Prostate gland (tissue), 2 donors: ENCODE data around the gene HCFC1R1. TPM values are rescaled to one million over a fixed set of nuclear protein-coding genes. Genes with fewer than 3 reads are reported as not detected.

Source experiments
- DNase-seq: peaks from one replicate; pipeline ENCODE4 v3.0.0-alpha.2; 2019; ENCODE audit warnings: low spot score
- H3K27ac ChIP-seq, 2 donors: fragments of 200-600 bp; sonication (generic); 2 replicates each; pipeline ENCODE4 v1.5.1; 2017 to 2019
- H3K27me3 ChIP-seq: fragments of 200-600 bp; sonication (generic); replicated peaks from 2 replicates; pipeline ENCODE4 v1.5.1; 2019; ENCODE audit not compliant: insufficient read depth
- H3K36me3 ChIP-seq, 2 donors: fragments of 200-600 bp; sonication (generic); 1 replicate in 1 of 2; 2 replicates in 1 of 2; pipeline versions ENCODE4 v1.5.1 to v1.8.1; 2017 to 2019
- H3K4me1 ChIP-seq: fragments of 200-600 bp; sonication (generic); replicated peaks from 2 replicates; pipeline ENCODE4 v1.5.1; 2019
- H3K4me3 ChIP-seq, 2 donors: fragments of 200-600 bp; sonication (generic); 2 replicates each; pipeline ENCODE4 v1.5.1; 2017 to 2019
- H3K9me3 ChIP-seq: fragments of 200-600 bp; sonication (generic); 2 replicates; pipeline ENCODE4 v1.5.1; 2017
- POLR2A ChIP-seq: fragments of 450-650 bp; IDR thresholded peaks from one replicate; pipeline ENCODE4 v1.6.1; 2016; ENCODE audit warnings: antibody characterized with exemption, mild to moderate bottlenecking
- POLR2AphosphoS5 ChIP-seq: sonication (generic); formaldehyde crosslinking; IDR thresholded peaks from one replicate; pipeline ENCODE4 v1.6.1; 2017; ENCODE audit warnings: antibody characterized with exemption
- WGBS: methylation state at CpG from one replicate; pipeline ENCODE4 v1.1.5; 2018; 5-methylcytosine and 5-hydroxymethylcytosine counted together
- intact Hi-C: fragments of 100-400 bp; cut with DNase I; formaldehyde crosslinking; loops from one replicate; pipeline ENCODE4 v1.14.2; 2022
- total RNA-seq, 2 donors: library from RNA; depleted of rRNA; stranded (reverse); fragments of >200 nt; gene quantifications; one replicate each; pipeline ENCODE4 v1.1.0, GENCODE V29; 2016
- TF ChIP-seq, protein P1 (sequence below), 4 experiments: fragments of 200-600 bp in 2 of 4; fragments of 450-650 bp in 2 of 4; sonication (generic) in 2 of 4; IDR thresholded peaks; 1 replicate in 3 of 4; 2 replicates in 1 of 4; pipeline ENCODE4 v1.5.1; 2016 to 2019; ENCODE audit warnings: antibody characterized with exemption in 4 of 4, mild to moderate bottlenecking in 2 of 4, moderate library complexity in 2 of 4

HCFC1R1 gene
- total RNA-seq, 2 donors from 2014 or later: 52.4 to 67.0 TPM

DNA sequence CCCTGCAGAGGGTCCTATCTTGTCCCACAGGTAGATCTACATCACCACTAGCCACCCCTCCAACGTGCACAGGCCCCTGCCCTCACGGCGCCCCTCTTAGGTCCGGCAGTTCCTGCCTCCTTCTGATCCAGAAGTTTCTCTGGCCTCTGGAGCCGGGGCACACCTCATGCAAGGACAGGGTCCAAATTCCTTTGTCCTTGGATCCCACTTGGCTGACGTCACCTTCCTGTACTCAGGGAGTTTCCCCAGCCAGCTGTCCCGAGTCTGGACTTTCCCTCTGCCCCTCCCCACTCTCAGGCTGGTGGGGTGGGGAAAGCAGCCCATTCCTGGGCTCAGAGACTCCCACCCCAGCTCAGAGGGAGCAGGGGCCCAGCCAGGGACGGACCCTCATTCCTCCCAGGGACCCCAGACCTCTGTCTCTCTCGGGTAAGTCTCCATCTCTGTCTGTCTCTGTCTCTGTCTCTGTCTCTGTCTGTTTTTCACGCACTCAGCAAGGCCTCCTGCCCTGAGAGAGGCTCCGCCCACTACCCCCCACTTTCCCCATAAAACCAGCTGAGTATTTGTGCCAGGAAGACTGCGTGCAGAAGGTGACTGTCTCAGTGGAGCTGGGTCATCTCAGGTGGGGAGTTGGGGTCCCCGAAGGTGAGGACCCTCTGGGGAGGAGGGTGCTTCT is 41.5 kb upstream of the HCFC1R1 start, which contains the start of gene IL32:
Gene IL32 (plus strand): TSS at position 572 of the 673 bp plus-strand sequence. CDS start 172 bp downstream, outside the sequence.
- 42% methylated on average over 13 of the region's 13 CpGs for WGBS
- H3K4me1 ChIP-seq: no peaks in the 10 kb centered on the region
- H3K36me3 ChIP-seq: no peaks in the 10 kb centered on the region
- no peaks in the 10 kb centered on the region for H3K9me3 ChIP-seq
- no peak for DNase-seq
- intact Hi-C loops: no loop called here
- no peaks in the 10 kb centered on the region for H3K27me3 ChIP-seq
- peak; percentile 52 for TF ChIP-seq POLR2AphosphoS5
- TF ChIP-seq, protein P1, sequence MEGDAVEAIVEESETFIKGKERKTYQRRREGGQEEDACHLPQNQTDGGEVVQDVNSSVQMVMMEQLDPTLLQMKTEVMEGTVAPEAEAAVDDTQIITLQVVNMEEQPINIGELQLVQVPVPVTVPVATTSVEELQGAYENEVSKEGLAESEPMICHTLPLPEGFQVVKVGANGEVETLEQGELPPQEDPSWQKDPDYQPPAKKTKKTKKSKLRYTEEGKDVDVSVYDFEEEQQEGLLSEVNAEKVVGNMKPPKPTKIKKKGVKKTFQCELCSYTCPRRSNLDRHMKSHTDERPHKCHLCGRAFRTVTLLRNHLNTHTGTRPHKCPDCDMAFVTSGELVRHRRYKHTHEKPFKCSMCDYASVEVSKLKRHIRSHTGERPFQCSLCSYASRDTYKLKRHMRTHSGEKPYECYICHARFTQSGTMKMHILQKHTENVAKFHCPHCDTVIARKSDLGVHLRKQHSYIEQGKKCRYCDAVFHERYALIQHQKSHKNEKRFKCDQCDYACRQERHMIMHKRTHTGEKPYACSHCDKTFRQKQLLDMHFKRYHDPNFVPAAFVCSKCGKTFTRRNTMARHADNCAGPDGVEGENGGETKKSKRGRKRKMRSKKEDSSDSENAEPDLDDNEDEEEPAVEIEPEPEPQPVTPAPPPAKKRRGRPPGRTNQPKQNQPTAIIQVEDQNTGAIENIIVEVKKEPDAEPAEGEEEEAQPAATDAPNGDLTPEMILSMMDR (IDR thresholded peaks at IDR 0.05): no peak
- peak within 1 kb of the TSS; percentile 6 to 7 for H3K4me3 ChIP-seq
- H3K27ac ChIP-seq: peak within 1 kb of the TSS; percentile 40 to 50

DNA sequence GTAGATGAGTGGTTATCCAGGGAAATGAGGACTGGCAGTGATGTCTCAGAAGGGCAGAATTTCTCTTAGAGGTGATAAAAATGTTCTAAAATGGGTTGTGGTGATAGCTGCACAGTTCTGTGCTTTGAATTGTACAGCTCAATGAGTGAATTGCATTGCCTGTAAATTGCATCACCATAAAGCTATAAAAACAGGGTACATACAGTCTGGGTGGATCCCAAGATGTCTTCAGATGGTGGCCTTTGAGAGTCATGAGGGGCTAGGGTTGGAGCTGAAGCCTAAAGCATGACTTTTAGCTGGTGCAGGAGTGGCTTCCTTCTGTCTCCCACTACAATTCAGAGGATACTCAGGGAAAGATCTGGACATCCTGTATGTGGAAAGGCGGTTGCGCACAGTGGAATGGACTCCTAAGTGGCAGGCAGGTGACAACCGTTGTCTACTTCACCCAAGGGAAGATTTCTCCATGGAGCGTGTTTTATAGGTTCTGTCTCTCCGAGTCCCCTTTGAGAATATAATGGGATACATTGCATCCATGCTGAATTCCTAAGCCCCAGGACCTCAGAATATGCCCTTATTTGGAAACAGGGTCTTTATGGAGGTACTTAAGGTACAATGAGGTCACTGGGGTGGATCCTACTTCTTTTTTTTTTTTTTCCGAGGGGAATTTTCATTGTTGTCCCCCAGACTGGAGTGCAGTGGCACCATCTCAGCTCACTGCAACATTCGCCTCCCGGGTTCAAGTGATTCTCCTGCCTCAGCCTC is 40.1 kb upstream of the HCFC1R1 start:
- no peaks in the 10 kb centered on the region for H3K36me3 ChIP-seq
- intact Hi-C loops: no loop called here
- no peak overlapping the region for H3K27ac ChIP-seq
- no peaks in the 10 kb centered on the region for H3K9me3 ChIP-seq
- no peak for TF ChIP-seq POLR2A
- TF ChIP-seq POLR2AphosphoS5: no peak
- TF ChIP-seq, protein P1 (IDR thresholded peaks at IDR 0.05): no peak
- peaks cover 4% of the 10 kb centered on the region for H3K4me1 ChIP-seq
- WGBS: 89% methylated on average over 8 of the region's 8 CpGs
- no peaks in the 10 kb centered on the region for H3K27me3 ChIP-seq
- no peak for DNase-seq
- no peak overlapping the region for H3K4me3 ChIP-seq

DNA sequence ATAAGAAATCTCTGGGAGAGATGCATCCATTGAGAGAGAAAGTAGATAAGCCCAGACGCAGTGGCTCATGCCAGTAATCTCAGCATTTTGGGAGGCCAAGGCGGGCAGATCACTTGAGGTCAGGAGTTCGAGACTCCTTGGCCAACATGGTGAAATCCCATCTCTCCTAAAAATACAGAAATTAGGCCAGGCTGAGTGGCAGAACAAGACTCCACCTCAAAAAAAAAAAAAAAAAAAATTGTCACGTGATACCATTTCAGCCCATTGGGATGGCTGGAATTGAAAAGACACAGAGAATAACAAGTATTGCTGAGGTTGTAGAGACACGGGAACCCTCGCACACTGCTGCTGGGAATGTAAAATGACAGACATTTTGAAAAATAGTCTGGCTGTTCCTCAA is 38.8 kb upstream of the HCFC1R1 start:
- Histone ChIP-seq H3K27me3 (no peaks in the 10 kb centered on the region), H3K9me3 (no peaks in the 10 kb centered on the region), H3K27ac (no peak overlapping the region), H3K4me3 (no peak overlapping the region), H3K4me1 (peaks cover 7% of the 10 kb centered on the region), H3K36me3 (no peaks in the 10 kb centered on the region)
- WGBS: 83% methylated on average over 6 of the region's 6 CpGs
- no peak for DNase-seq
- TF ChIP-seq POLR2AphosphoS5 (no peak), POLR2A (no peak)
- TF ChIP-seq, protein P1 (IDR thresholded peaks at IDR 0.05): no peak
- intact Hi-C loops: no loop called here

DNA sequence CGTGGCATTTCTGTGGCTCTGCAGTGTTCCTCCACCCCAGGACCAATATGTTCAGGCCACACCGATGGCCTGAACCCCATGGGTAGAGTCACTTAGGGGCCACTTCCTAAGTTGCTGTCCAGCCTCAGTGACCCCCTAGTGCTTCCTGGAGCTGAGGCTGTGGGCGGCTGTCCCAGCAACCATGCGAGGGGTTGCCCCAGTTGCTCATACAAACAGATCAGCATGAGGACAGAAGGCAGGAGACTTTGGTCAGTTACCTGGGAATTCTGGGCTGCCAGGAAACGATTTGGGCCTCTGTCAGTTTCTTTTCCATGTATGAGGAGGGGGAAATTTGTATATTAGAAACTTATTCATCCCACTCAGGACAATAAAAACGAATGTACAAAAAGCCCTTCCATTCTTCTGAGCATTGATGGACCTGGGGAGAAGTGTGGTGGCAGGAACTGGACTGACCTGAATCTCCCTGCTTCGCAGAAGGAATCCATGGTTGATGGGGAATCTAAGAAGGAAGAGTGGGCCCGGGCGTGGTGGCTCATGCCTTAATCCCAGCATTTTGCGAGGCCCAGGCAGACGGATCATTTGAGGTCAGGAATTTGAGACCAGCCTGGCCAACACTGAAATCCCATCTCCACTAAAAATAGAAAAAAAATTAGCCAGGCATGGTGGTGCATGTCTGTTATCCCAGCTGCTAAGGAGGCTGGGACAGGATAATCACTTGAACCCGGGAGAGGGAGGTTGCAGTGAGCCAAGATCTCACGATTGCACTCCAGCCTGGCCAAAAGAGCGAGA is 36.8 kb upstream of the HCFC1R1 start:
- no peak for DNase-seq
- intact Hi-C loops: loop anchor here (2.0 kb wide), 1 partner anchor 106 kb away; no protein-coding TSS in a partner anchor
- H3K4me1 ChIP-seq: peaks cover 7% of the 10 kb centered on the region
- H3K27me3 ChIP-seq: no peaks in the 10 kb centered on the region
- H3K9me3 ChIP-seq: no peaks in the 10 kb centered on the region
- no peak overlapping the region for H3K27ac ChIP-seq
- TF ChIP-seq POLR2AphosphoS5 (no peak), POLR2A (no peak)
- H3K36me3 ChIP-seq: no peaks in the 10 kb centered on the region
- no peak overlapping the region for H3K4me3 ChIP-seq
- WGBS: 74% methylated on average over 14 of the region's 14 CpGs

DNA sequence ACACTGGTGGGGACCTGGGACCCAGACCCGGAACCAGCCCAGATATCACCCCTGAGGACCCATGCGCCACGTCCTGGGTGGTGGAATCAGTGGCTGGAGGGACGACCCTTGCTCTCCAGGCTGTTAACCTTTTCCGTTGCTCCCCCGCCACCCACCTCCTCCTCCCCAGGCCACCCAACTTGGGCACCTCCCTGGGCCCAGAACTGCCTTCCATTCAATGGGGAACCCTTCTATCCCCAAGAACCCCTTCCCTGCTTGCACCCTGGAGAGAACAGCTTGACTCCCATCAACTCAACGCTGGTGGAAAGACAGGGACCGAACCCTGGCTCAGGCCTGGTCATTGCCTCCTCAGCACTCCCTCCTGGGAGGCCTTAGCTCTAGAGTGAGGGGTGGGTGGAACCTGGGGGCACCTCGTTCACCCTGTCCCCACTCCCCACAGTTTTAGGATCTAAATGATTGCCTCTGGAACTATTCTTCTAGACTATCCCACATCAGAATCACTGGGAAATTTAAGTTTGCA is 36.0 kb upstream of the HCFC1R1 start:
- Histone ChIP-seq H3K4me3 (peak overlapping the region; percentile 92 to 93), H3K36me3 (no peaks in the 10 kb centered on the region), H3K4me1 (peaks cover 7% of the 10 kb centered on the region), H3K9me3 (no peaks in the 10 kb centered on the region), H3K27ac (peak overlapping the region; percentile 74 to 76), H3K27me3 (no peaks in the 10 kb centered on the region)
- intact Hi-C loops: loop anchor here (2.0 to 5.0 kb wide), 2 partner anchors 68 to 107 kb away; no protein-coding TSS in a partner anchor
- TF ChIP-seq POLR2AphosphoS5: no peak
- no peak for TF ChIP-seq POLR2A
- TF ChIP-seq, protein P1 (IDR thresholded peaks at IDR 0.05): no peak
- DNase-seq: no peak
- WGBS: 57% methylated on average over 9 of the region's 9 CpGs
